GM18517 (cell line): ENCODE data around the gene ZNF599.
A peak's percentile ranks its signal among the peaks of the same experiment; 100 is the strongest.
"Not testable (repeated sequence)": the region's sequence is repeated elsewhere in the genome, so short reads cannot be mapped to it uniquely, and the experiment has no call there.

Experiments
- ATAC-seq: cut with Tn5 transposase; IDR thresholded peaks from one replicate; pipeline ENCODE4 v1.9.1; 2021; ENCODE audit warnings: mild to moderate bottlenecking, moderate library complexity; ENCODE audit not compliant: unreplicated experiment

The ZNF599 gene

DNA sequence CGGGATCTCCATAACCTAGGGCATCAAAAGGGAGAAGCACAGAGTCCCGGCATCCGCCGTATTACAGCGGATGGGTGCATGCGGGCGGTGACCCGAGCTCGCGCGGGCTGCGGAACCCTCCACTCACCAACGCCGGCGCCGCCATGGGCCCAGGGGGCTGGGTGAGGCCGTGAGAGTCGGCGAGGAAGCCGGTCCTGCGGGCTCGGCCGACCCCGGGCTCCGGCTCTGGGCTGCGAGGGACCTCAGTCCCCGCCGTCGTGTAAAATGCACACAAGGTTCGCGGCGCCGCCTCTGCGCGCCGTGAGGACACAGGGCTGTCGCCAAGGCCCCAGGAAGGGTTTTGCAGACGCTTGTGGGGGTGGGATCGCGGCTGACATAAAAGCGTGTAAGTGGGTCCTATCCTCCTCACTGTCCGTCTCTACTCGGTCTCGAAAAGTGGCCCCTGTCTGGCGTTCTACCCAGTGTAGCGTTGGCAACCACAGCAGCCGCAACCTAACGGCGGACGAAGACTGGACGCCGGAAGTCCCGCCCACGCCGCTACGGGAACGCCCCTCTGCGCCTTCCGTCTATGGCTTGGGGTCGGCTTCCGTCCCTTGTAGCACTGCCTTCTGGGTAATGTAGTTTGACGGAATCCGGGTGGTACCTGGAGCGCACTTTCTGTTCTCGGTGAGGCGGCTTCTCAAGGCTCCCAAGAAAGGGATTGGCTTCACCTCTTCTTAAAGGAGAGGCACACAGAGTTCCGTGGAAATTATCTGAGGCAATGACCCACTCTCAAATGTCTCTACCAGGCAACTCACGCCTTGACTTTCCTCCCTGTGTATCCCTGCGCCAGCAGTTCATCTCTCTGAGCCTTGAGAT lies at the start of gene ZNF599:
ZNF599 (minus strand) TSS at position 519 of the 858 bp plus-strand sequence; CDS start at position 145, 374 bp downstream.
- ATAC-seq = peak; percentile 89

- no peak for ATAC-seq
Observed at GRCh38 chr19:34818270-34818669, 45.3 kb upstream of the ZNF599 start.

DNA sequence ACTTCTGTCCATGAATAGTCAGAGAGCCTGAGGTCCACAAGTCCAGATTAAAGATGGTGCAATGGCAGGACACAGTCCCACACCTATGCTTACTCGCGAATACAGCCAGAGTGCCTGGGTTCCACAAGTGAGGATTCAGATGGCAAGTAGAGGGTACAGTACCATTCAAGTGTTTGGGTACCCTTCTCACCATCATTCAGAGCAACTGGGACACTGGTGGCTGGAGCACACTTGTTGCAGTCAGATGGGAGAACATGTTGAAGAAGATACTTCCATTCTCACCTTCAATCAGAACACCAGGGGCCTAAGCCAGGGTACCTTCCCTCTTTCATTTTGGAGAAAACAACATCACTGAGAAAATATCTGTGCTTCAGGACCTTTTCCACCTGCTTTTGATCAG lies 43.7 kb upstream of the ZNF599 start:
- no peak for ATAC-seq

DNA sequence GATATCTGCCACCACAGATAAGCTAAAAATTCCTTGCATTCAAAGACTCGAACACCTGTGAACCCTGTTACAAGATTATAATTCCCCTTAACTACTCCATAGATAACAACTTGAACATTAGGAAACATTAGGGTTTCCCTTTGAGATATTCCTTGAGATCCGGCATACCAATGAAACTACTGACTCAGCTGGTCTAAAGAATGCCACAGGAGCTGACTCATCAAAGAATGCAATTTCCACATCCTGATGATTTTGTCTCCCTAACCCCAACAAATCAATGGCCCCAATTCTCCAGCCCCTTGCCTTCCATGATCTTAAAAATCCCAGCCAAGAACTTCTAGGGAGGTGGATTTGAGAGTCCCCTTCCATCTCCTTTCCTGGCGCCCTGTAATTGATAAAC lies 35.6 kb upstream of the ZNF599 start:
- ATAC-seq = no peak

- ATAC-seq = no peak
Observed at GRCh38 chr19:34806976-34807860, 34.2 kb upstream of the ZNF599 start.

- ATAC-seq = no peak
Observed at GRCh38 chr19:34804115-34804514, 31.1 kb upstream of the ZNF599 start.

- ATAC-seq = not testable (repeated sequence)
Observed at GRCh38 chr19:34796953-34797352, 23.9 kb upstream of the ZNF599 start.

- ATAC-seq = no peak
Observed at GRCh38 chr19:34794066-34794960, 21.3 kb upstream of the ZNF599 start.

DNA sequence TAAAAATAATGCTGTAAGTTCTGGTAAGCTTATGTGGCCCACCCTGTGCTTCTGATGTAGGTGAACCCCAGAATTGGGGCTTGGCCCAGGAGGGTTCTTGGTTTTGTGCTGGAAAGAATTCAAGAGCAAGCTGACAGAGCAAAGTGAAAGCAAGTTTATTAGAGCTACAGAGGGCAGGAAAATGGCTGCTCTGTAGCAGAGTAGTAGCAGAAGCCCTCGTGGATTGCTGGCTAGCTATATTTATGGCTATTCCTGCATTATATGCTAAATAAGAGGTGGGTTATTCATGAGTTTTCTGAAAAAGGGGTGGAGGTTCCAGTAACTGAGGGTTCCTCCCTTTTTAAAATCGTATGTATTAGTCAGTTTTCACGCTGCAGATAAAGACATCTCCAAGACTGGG lies 20.6 kb upstream of the ZNF599 start:
- no peak for ATAC-seq

- ATAC-seq = no peak
Observed at GRCh38 chr19:34788074-34788473, 15.1 kb upstream of the ZNF599 start.

DNA sequence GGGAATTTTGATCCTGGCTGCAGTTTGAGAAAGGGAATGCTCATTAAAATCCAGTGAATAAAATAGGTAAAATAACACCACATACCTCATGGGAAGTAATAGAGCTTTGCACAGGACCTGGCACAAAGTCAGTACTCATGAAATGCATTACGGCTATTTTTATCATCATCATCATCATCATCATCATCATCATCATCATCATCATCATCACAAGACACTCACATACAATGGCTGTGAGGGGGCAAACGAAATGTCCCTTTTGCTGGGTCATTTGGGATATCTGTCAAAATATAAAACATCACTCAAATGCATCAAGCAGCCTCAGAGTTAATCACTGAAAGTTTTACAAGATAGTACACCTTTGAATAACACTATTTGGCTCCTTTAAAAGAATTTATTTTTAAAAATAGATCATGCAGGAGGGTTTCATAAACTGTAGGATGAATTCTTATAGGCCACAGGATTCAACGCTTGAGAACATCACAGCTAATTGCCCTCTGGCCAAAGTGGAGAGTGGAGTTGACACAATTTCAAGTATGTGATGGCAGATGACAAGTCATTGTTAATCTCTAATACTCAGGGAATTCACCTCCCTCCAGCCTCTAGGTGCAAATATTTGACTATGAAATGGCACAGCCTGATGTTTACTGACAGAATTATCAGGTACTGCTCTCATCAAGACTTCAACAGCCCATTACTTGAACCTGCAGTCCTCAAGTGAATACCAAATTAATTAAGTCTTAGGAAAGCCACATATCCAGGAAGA lies 14.2 kb upstream of the ZNF599 start:
- ATAC-seq = no peak

GRCh38 chr19:34786236-34786635 lies 13.2 kb upstream of the ZNF599 start:
- ATAC-seq = no peak

DNA sequence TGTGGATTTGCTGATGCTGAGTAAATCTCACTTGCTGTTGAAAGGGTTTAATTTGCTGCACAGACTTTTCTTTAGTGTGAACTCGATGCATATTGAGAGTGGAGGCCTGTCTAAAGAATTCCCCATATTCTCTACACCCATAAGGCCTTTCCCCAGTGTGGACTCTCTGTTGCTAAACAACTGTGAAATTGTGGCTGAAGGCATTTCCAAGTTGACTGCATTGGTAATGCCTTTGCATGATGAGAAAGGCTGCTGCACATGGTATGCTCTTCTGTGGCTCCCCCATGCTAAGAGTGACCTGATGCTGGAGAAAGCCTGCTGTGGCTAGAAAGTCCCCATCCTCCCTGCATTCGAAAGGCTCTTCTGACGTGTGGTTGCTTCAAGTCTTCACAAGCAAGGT lies 6.6 kb upstream of the ZNF599 start:
- ATAC-seq = no peak

DNA sequence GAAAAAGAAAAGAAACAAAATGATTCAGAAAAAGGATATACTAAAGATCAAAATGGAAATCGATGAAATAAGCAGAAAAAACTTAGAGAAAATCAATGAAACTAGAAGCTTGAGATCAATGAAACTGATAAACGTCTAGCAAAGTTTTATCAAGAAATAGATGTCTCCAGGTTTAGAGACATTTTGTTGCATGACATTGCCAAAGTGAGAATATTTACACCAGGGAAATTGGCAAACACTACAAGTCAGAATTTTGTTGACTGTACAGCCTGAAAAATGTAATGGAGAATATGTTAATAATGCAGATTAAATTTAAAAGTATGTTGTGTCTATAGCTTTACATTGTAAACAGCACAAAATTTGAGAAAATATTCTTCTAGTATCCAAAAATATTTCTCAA lies 5.3 kb upstream of the ZNF599 start:
- no peak for ATAC-seq

DNA sequence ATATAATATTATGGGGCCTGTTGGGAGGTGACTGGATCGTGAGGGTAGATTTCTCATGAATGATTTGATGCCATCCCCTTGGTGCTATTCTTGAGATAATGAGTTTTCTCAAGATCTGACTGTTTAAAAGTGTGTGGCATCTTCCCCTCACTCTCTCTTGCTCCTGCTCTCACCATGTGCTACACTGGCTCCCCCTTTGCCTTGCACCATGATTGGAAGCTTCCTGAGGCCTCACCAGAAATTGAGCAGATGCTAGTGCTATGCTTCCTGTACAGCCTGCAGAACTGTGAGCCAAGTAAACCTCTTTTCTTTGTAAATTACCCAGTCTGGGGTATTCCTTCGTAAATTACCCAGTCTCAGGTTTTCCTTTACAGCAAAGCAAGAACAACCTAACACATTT lies 1.8 kb upstream of the ZNF599 start:
- ATAC-seq = no peak

- ATAC-seq = no peak
Observed at GRCh38 chr19:34773555-34773864, 495 bp upstream of the ZNF599 start.

DNA sequence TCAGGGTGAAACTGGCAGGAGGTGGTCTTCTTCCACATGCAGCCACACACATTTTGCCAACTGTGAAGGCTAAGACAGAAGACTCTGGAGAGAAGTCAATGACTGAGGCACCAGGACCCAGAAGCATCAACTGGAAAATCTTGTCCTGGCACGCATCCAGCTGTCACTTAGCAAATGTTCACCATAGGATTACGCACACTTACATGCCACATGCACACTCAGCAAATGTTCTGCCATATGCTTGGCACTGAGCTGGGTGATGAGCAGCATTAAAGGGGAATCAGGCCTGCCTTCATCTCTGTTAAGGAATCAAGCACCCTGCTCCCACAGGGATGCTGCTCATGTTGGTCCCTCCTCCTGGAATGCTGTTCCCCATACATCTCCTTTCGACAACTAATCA lies 5.1 kb downstream of the ZNF599 start:
- ATAC-seq = no peak

- ATAC-seq = no peak
Observed at GRCh38 chr19:34766386-34766785, 6.6 kb downstream of the ZNF599 start.

- ATAC-seq = no peak
Observed at GRCh38 chr19:34759218-34759917, 13.6 kb downstream of the ZNF599 start.

- no peak for ATAC-seq
Observed at GRCh38 chr19:34757441-34757840, 15.6 kb downstream of the ZNF599 start.
